Glomerular visceral epithelial cell (primary cell): Measurements from ENCODE around the gene PPFIBP2.

ENCODE experiments used
- DNase-seq: peaks from one replicate; pipeline ENCODE4 v3.0.0-alpha.2; 2016; ENCODE audit errors: extremely low spot score

PPFIBP2 gene

GRCh38 chr11:7551571-7551970 lies 37.8 kb downstream of the PPFIBP2 start:
- no peak for DNase-seq

- DNase-seq: no peak
Observed at GRCh38 chr11:7552666-7553065, 38.9 kb downstream of the PPFIBP2 start.

- DNase-seq: no peak
Observed at GRCh38 chr11:7555052-7555699, 41.4 kb downstream of the PPFIBP2 start.

- DNase-seq: no peak
Observed at GRCh38 chr11:7558046-7558445, 44.2 kb downstream of the PPFIBP2 start.

DNA sequence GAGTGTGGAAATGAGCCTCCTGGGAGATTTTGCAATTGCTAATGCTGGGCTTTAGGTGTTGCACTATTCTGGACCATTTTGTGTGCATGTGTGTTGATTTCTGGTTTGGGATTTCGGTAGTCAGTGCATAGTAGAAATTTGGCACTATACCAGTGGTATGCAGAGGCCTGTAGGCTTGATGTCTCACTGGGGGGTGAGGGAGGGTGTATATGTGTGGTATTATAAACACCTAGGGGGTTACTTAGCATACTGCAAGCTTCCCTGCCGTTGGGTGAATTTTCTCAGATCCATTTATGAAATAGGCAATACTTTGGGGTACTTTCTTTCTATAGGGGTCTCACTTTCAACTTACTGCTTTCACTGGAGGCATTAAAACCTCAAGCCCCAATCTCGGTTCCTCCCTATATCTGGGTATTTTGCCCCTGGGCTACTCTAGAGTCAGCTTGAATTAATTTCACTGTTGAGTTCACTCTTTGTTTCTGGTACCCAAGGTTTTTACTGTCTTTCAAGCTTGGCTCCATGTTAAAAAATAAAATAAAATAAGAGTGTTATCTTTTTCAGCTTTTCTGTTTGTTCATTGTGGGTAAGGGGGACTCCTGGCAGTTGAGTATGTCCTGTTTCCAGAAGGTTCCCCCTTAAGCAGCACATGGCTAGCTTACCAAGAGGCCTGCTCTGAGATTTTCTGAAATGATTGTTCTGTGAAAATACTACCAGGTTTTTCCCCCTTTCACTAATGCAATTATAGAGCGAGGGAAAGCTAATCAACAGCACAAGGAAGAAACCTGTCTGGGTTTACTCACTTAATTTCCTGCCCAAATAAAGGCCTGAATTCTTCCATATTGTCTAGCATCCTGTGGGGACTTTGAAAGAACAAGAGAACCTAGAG lies 45.8 kb downstream of the PPFIBP2 start:
- no peak for DNase-seq

DNA sequence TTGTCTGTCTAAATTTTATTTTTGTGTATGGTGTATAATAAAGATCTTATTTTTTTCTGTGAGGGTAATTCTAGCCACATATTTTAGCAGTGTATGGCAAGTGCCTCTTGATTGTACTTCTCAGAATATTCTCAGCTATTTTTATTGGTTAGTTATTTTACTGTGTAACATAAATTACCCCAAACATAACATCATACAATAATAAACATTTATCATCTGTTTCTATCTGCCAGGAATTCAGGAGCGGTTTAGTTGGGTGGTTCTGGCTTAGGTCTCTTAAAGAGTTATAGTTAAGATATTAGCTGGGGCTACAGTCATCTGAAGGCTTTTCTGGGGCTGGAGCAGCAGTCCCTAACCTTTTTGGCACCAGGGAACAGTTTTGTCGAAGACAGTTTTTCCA lies 47.8 kb downstream of the PPFIBP2 start:
- no peak for DNase-seq

GRCh38 chr11:7563281-7563680 lies 49.5 kb downstream of the PPFIBP2 start:
- no peak for DNase-seq

DNA sequence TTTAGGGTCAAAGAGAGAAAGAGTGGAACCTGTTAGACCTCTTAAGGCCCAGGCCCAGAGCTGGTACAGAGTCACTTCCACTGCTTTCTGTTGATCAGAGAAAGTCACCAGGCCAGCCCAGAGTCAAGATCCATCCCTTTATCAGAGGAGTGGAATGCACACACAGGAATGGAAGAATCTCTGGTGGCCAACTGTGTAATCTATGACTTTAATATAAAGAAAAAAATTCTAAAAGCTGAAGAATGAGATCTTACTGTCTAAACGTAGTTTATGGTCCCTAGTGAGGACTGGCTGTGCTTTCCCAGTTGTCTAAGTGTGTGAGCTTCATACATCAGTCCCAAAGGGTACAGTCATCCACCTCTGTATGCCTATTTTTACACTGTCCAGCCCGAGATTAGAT lies 51.0 kb downstream of the PPFIBP2 start:
- no peak for DNase-seq

GRCh38 chr11:7567311-7567710 lies 53.5 kb downstream of the PPFIBP2 start:
- no peak for DNase-seq

DNA sequence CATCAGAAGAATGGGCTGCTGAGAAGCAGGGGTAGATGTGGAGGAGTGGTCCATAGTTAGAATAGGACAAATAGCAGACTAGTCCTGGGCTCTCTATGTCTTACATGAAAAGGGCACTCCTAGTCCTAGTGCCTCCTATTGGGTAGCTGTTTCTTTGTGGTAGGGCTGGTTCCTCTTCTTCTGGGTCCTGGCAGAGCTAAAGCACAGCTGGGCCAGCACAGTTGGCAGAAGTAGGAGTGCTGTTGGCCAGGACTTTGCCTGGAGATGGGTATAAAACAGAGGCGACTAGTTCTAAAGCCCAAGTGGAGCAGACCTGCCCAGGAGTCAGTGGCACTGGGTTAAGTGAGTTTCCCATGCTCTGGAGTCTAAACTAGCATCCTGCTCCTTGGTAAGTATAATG lies 55.2 kb downstream of the PPFIBP2 start:
- DNase-seq: no peak

DNA sequence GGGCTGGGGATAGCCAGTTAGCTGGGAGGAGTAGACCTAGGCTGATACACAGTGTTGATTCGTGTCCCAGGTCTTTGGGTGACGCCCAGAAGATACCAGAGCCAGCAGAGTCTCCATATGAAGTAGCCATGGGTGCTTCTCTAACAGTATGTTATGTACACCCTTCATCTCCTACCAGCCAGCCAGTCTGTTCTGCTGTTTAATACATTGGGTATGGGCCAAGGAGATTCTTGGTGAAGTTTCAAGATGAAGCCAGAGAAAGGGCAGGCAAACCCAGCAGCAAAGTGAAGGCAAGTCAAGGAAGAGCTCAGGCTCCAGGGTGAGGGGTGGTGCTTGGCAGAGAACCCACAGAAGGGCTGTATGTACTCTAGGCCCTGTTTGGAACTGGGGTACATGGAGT lies 56.4 kb downstream of the PPFIBP2 start:
- no peak for DNase-seq

- DNase-seq: no peak
Observed at GRCh38 chr11:7570938-7571521, 57.2 kb downstream of the PPFIBP2 start.

DNA sequence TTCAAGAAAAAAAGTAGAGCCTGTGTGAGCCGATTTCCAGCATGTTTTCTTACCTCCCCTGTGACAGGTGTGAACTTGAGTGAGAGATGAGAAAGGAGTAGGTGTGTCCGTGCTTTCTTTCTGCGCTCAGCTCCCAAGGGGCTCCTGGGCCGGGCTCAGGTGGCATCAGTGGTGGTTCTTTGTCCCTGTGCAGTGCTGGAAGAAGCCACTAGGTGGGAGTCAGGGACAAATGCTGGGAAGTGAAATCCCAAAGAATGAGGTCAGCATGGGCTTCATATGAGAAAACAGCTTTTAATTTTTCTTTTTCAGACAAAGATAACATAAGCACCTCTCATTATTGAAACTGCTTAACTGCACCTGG lies 57.8 kb downstream of the PPFIBP2 start:
- DNase-seq: peak; percentile 42

GRCh38 chr11:7572001-7572712 lies 58.4 kb downstream of the PPFIBP2 start:
- no peak for DNase-seq

- no peak for DNase-seq
Observed at GRCh38 chr11:7573193-7573557, 59.4 kb downstream of the PPFIBP2 start.

DNA sequence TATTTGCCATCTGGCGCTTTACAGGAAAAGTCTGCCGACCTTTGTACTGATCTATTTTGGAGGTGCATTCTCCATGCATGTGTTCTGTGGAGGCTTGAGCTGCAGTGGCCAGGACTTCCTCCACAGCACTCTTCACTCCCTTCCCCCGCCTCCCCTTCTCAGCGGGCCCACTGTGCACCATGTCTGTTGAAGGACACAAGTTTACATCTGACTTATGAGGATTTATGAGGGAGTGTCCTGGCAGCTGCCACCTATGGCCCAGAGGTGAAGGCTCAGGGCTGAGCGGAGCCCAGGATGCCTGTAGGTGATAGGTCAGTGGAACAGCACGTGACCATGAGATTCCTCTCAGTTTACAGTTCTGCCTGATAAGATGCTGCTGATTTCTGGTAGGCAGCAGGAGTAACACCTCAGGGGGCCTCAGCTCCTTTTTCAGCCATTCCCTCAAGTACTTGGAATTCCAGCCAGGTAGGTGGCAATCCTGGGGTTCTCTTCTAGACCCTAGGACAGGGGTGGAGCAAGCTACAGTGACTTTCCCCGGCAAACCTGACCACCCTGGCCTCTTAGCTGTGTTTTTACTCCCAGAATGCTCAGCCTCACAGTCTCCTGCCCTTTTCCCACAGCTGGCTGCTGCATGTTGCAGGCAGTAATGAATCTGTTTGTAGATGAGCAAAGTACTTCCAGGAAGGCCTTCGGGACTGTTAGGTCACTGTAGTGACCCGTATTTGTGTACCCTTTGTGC lies 59.9 kb downstream of the PPFIBP2 start:
- no peak for DNase-seq

GRCh38 chr11:7574491-7575130 lies 60.8 kb downstream of the PPFIBP2 start:
- DNase-seq: no peak

- DNase-seq: no peak
Observed at GRCh38 chr11:7575841-7576725, 62.3 kb downstream of the PPFIBP2 start.

DNA sequence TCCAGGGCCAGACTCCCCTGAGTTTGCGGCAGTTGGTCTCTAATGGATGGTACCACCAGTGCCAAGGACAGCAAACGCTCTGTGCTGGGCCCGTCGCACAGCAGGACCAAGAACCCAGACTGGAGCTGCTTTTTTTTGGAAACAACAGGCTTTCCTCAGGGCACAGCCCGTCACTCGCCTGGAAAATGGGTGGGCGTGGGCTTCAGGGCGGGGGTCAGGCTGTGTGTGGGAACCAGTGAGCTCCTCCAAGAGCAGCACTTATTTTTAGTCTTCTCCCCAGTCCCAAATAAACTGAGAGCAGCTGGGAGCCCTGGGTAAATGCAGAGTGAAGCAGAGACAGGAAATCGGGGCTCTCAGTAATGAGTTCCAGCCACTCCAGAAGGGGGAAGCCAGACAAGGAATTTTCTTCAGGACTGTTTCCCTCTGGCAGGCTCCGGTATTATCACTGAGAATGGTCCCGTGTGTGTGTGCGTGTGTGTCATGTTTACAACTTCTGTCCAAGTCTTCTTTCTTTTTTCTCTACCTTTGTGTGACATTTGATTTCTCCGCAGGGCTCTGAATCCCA lies 63.0 kb downstream of the PPFIBP2 start:
- DNase-seq: no peak
